GM10266 (cell line): ENCODE measurements around the gene GPRC5C.
A peak's percentile ranks its signal among the peaks of the same experiment; 100 is the strongest.

Experiments used
- DNase-seq: peaks from one replicate; pipeline ENCODE4 v3.0.0; 2012; ENCODE audit errors: extremely low spot score
- CTCF ChIP-seq: IDR thresholded peaks from 2 replicates; pipeline ENCODE4 v1.5.1; 2012; ENCODE audit warnings: mild to moderate bottlenecking, low read depth; ENCODE audit not compliant: control insufficient read depth, insufficient read depth; ENCODE audit errors: missing control alignments

The GPRC5C gene

GRCh38 chr17:74431568-74432423, at the start of gene GPRC5C:
Gene GPRC5C (plus strand): TSS chr17:74432088. CDS start chr17:74439777, 7,689 bp downstream.
- TF ChIP-seq CTCF: no peak
- DNase-seq: peak; percentile 83

- DNase-seq: no peak
- no peak for TF ChIP-seq CTCF
Observed at GRCh38 chr17:74383141-74383540, 48.7 kb upstream of the GPRC5C start.

GRCh38 chr17:74385201-74385600, 46.7 kb upstream of the GPRC5C start:
- no peak for TF ChIP-seq CTCF
- no peak for DNase-seq

- DNase-seq: no peak
- no peak for TF ChIP-seq CTCF
Observed at GRCh38 chr17:74386386-74386785, 45.5 kb upstream of the GPRC5C start.

- no peak for TF ChIP-seq CTCF
- DNase-seq: no peak
Observed at GRCh38 chr17:74387365-74388218, 44.3 kb upstream of the GPRC5C start.

GRCh38 chr17:74389084-74389753, 42.7 kb upstream of the GPRC5C start:
- DNase-seq: no peak
- TF ChIP-seq CTCF: no peak
